Measurements from ENCODE around the gene RTN1.

DNA sequence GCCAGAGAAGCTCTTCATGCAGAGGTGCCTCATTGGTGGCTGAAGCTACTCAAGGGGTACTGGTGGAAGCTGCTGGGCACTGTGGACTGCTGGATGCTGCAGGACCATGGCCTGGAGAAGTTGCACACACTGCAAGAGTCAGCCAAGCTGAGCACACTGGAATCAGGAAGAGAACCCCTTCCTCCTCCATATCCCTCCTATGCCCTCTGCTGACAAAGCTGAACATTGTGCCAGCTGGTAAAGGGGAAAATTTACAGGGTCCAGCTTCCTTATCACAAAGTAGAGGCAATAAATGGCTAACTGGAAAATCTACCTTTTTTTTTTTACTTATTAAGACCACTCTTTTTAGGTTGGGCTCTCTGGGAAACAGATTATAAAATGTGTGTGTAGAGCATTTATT is 300.5 kb downstream of the RTN1 start:
- no peak for TF ChIP-seq EZH2phosphoT487 (IDR thresholded peaks at IDR 0.05; ENCODE audit: borderline replicate concordance, low read depth)
- no peak for TF ChIP-seq USF2 (IDR thresholded peaks at IDR 0.05; ENCODE audit: borderline replicate concordance, low read depth, low read length)
- TF ChIP-seq POLR2AphosphoS5 (IDR thresholded peaks at IDR 0.05; ENCODE audit: low read depth, low read length) = no peak
- no peak for TF ChIP-seq RXRA (IDR thresholded peaks at IDR 0.05; ENCODE audit: borderline replicate concordance, low read depth)
- TF ChIP-seq CTCF (IDR thresholded peaks at IDR 0.05) = no peak
- no peak for TF ChIP-seq YY1 (IDR thresholded peaks at IDR 0.05; ENCODE audit: low read depth)
- TF ChIP-seq EP300 (IDR thresholded peaks at IDR 0.05; ENCODE audit: borderline replicate concordance in 1 of 2, low read depth in 1 of 2, low read length in 1 of 2) = no peak
- TF ChIP-seq USF1 (IDR thresholded peaks at IDR 0.05; ENCODE audit: borderline replicate concordance, low read depth) = no peak
- no peak for TF ChIP-seq GABPA (IDR thresholded peaks at IDR 0.05; ENCODE audit: low read depth)
- no peak for TF ChIP-seq ELF1 (IDR thresholded peaks at IDR 0.05)
- TF ChIP-seq ZBTB33 (IDR thresholded peaks at IDR 0.05; ENCODE audit: borderline replicate concordance, low read depth) = no peak
- TF ChIP-seq REST (IDR thresholded peaks at IDR 0.05; ENCODE audit: low read depth, low read length) = no peak
- no peak for TF ChIP-seq RFX5 (IDR thresholded peaks at IDR 0.05; ENCODE audit: low read length)
